Nephron (organoid): ENCODE measurements around the gene TMA16.

Experiments
- H3K27ac Mint-ChIP-seq, 3 experiments: 2 replicates each; pipeline ENCODE4 v1.8.0; 2020; ENCODE audit warnings: mixed read lengths in 3 of 3, mild to moderate bottlenecking in 2 of 3, moderate library complexity in 1 of 3
- H3K27me3 Mint-ChIP-seq: 2 replicates; pipeline ENCODE4 v1.8.0; 2021; ENCODE audit warnings: low read depth, mild to moderate bottlenecking, moderate library complexity, mixed read lengths
- H3K36me3 Mint-ChIP-seq: 2 replicates; pipeline ENCODE4 v1.8.0; 2020; ENCODE audit warnings: low read depth, mixed read lengths
- H3K4me1 Mint-ChIP-seq: 2 replicates; pipeline ENCODE4 v1.8.0; 2020; ENCODE audit warnings: mixed read lengths
- H3K4me3 Mint-ChIP-seq, 3 experiments: 2 replicates each; pipeline ENCODE4 v1.8.0; 2020; ENCODE audit warnings: mild to moderate bottlenecking in 3 of 3, mixed read lengths in 3 of 3, moderate library complexity in 2 of 3
- H3K9me3 Mint-ChIP-seq: 2 replicates; pipeline ENCODE4 v1.8.0; 2020; ENCODE audit warnings: mixed read lengths
- CTCF ChIP-seq, 3 experiments: fragments of 200-600 bp; sonication (generic); IDR thresholded peaks; one replicate each; pipeline ENCODE4 v1.5.0; 2021; ENCODE audit warnings: antibody characterized with exemption in 3 of 3; ENCODE audit not compliant: unreplicated experiment in 3 of 3

TMA16 gene

DNA sequence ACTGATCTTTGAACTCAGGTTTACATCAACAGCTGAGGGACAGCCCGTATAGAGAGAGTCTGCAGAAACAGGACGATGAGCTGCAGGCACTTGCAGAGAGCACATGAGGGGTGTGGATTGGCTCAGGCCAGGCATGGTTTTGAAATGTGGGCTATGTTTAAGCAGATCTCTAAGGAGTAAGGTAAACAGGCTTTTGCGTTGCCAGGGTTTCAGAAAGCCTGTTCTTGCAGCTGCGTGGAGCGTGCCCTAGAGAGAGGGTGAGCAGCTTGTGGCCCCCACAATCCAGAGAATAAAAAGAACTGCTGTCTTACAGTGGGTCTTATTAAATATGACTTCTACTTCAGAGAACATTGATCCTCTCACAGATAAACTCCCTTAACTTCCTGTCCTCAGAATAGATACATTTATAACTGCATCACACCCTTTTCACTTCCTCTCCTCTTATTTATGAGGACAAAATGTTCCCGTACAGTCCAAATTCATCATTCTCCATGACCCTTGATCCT lies 64.1 kb downstream of the TMA16 start:
- no peak overlapping the region for H3K27ac Mint-ChIP-seq
- peaks cover 3% of the 10 kb centered on the region for H3K9me3 Mint-ChIP-seq
- TF ChIP-seq CTCF (IDR thresholded peaks at IDR 0.05; ENCODE audit: unreplicated experiment in 3 of 3): no peak
- no peaks in the 10 kb centered on the region for H3K4me1 Mint-ChIP-seq
- H3K27me3 Mint-ChIP-seq: no peaks in the 10 kb centered on the region
- no peak overlapping the region for H3K4me3 Mint-ChIP-seq
- H3K36me3 Mint-ChIP-seq: no peaks in the 10 kb centered on the region

DNA sequence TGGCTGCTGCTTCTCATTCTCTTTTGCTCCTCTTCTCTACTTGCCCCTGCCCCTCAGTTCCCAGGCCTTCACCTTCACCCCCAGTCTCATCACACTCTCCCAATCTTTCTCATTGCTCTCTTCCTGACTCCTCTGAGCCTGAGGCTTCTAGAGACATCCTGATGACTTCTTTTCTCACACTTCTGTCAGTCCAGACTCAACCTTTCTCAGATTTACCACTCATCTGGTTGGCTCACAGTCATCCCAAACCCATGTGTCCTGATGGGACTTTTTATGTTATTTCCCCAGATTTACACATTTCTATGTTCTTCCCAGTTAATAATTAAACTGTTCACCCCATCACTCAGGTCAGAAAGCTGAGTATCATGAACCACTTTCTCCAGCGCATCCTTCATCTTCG lies 68.0 kb downstream of the TMA16 start:
- Mint-ChIP-seq H3K4me1 (no peaks in the 10 kb centered on the region), H3K27me3 (no peaks in the 10 kb centered on the region), H3K4me3 (no peak overlapping the region), H3K9me3 (peaks cover 3% of the 10 kb centered on the region), H3K36me3 (no peaks in the 10 kb centered on the region), H3K27ac (no peak overlapping the region)
- TF ChIP-seq CTCF (IDR thresholded peaks at IDR 0.05; ENCODE audit: unreplicated experiment in 3 of 3): no peak

DNA sequence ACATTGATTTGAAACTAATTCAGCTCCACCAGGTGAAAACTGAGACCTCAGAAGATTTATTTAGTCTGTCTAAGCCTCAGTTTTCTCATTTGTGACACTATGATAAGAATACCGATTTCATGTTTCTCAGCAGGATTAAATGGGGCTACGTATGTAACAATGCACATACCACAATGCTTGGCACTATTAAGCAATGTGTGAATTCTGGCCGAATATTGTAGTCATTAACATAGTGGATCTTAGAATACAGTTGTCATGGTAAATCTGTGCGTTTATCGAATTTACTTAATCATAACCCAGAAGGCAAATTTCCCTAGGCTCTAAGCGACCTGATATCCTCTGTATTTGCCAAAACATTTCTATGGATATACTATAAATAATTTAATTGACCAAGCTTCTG lies 69.1 kb downstream of the TMA16 start:
- H3K9me3 Mint-ChIP-seq: peaks cover 3% of the 10 kb centered on the region
- H3K4me3 Mint-ChIP-seq: no peak overlapping the region
- no peak overlapping the region for H3K27ac Mint-ChIP-seq
- H3K36me3 Mint-ChIP-seq: no peaks in the 10 kb centered on the region
- H3K27me3 Mint-ChIP-seq: no peaks in the 10 kb centered on the region
- no peak for TF ChIP-seq CTCF (IDR thresholded peaks at IDR 0.05; ENCODE audit: unreplicated experiment in 3 of 3)
- H3K4me1 Mint-ChIP-seq: no peaks in the 10 kb centered on the region

DNA sequence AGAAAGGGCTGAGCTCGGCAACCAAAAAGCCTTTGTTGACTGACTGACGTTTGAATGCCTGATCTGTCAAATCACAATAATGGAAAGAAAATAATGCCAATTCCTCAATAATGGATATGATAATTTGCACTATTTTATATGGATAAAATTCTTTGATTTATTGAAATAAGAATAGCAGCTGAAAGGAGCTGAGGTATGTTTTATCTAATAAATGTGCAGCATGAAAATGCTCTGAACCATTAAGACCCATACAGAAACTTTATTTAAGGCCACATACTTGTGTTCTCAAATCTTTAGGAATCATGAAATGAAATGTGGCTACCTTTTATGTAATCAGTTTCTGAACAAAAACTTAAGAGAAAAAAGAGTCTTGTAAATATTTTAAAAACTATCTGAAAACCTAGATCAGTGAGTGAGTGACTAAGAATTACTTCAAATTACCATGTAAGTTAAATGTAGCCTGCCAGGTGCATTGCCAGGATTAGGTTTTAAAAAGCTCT lies 69.8 kb downstream of the TMA16 start:
- no peak for TF ChIP-seq CTCF (IDR thresholded peaks at IDR 0.05; ENCODE audit: unreplicated experiment in 3 of 3)
- H3K27ac Mint-ChIP-seq: no peak overlapping the region
- no peaks in the 10 kb centered on the region for H3K27me3 Mint-ChIP-seq
- no peak overlapping the region for H3K4me3 Mint-ChIP-seq
- no peaks in the 10 kb centered on the region for H3K4me1 Mint-ChIP-seq
- H3K36me3 Mint-ChIP-seq: no peaks in the 10 kb centered on the region
- H3K9me3 Mint-ChIP-seq: peaks cover 3% of the 10 kb centered on the region

- peaks cover 3% of the 10 kb centered on the region for H3K9me3 Mint-ChIP-seq
- H3K27me3 Mint-ChIP-seq: no peaks in the 10 kb centered on the region
- TF ChIP-seq CTCF (IDR thresholded peaks at IDR 0.05; ENCODE audit: unreplicated experiment in 3 of 3): no peak
- H3K36me3 Mint-ChIP-seq: no peaks in the 10 kb centered on the region
- H3K27ac Mint-ChIP-seq: no peak overlapping the region
- no peak overlapping the region for H3K4me3 Mint-ChIP-seq
- H3K4me1 Mint-ChIP-seq: no peaks in the 10 kb centered on the region
These were observed 71.0 kb downstream of the TMA16 start for GRCh38 chr4:163565226-163566135.
